EL (cell line): ENCODE measurements around the gene DPY19L1.
"Not testable (repeated sequence)": the region's sequence is repeated elsewhere in the genome, so short reads cannot be mapped to it uniquely, and the experiment has no call there.

Experiments used
- DNase-seq: peaks from one replicate; pipeline ENCODE4 v3.0.0-alpha.2; 2016

DPY19L1 gene

DNA sequence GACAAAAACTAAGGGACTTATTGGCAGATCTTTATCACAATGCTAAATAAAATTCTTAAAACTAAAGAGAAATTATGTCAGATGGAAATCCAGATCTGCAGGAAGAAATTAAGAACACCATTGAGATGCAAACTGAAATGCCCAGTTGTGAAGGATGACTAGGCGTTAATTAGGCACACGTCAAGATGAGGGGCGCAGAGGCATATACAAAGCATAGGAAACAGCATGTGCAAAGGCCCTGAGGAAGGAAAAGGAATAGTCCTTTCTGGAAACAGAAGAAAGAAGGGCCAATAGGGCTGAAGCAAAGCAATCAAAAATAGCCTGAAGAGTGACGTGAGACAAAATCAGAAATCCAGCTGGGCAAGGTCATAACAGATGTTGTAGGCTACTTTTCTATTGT, 53.1 kb downstream of the DPY19L1 start:
- not testable (repeated sequence) for DNase-seq

GRCh38 chr7:34982371-34983019, 54.8 kb downstream of the DPY19L1 start:
- DNase-seq, result no peak

DNA sequence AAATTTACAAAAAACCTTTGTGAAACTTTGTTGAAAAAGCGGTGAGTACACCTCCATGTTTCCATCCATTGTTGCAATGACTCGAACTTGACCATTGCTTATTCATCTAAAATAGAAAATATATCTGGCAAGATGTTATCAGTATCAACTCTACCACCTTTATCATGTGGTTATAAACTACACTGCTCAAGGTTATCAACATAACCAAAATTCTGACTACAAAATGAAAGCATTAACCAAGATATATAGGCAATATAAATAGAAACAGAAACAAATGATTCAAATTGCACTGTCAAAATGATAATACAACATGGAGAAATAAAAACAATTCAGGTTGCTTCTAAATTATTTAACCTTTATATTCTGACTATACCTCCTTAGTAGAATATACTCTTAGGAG, 58.2 kb downstream of the DPY19L1 start:
- DNase-seq, result not testable (repeated sequence)

- no peak for DNase-seq
Measured at GRCh38 chr7:34973400-34973760, 63.9 kb downstream of the DPY19L1 start.

GRCh38 chr7:34972739-34973399, 64.4 kb downstream of the DPY19L1 start:
- DNase-seq, result not testable (repeated sequence)

- not testable (repeated sequence) for DNase-seq
Measured at GRCh38 chr7:34967818-34968217, 69.5 kb downstream of the DPY19L1 start.

GRCh38 chr7:34966504-34966903, 70.8 kb downstream of the DPY19L1 start:
- DNase-seq, result not testable (repeated sequence)

DNA sequence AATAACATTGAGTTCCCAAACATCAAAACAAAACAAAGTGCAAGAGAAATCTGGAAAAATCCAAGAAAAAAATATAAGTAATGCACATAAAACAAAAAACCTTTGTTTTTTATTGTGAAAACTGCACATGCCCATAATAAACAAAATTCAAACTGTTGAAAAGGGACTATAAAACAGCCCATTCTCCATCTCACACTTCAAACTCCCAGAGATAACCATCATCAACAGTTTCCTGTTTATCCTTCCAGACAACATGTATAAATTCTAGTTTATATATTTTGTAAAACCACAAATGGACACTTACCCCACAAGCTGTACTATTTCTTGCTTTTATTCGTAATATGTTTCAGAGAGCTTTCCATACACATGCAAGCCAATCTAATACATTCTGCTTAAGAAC, 79.3 kb downstream of the DPY19L1 start:
- no peak for DNase-seq

DNA sequence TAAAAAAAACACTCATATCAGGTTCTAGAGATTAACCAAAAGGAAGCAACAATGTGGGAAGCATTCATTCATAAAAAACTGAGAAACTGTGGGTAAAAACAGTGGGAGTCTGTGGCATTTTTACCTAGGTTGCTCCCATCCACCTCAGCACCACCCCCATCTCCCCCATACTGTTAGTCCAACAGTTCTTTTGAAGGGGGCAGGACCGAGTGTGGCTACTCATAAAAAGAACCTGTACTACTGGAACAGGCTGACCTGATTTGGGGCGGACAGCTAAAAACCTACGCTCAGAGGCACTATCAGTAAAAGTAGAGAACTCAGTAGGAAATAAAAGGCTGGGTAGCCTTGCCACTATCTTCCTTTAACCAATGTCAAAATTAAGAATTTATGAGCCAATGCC, 84.5 kb downstream of the DPY19L1 start:
- no peak for DNase-seq

- peak; percentile 17 for DNase-seq
Measured at GRCh38 chr7:34949361-34949760, 87.9 kb downstream of the DPY19L1 start.

DNA sequence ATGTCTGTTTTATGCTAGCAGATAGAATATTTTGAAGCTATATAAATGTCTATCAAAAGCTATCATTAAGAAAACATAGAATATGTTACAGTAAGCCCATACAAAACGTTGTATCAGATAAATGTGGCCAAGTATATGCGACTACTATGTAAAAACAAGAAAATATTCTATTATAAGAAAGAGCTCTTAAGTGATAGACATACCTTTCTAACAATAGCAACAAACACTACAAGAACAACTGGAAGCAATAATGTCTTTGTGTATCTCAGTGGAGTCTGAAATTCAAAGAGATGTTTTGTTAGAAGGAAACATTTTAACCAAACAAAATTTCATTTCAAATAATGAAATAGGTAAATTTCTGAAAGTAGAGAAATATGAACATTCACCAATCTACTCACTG, 89.9 kb downstream of the DPY19L1 start:
- DNase-seq, result not testable (repeated sequence)

DNA sequence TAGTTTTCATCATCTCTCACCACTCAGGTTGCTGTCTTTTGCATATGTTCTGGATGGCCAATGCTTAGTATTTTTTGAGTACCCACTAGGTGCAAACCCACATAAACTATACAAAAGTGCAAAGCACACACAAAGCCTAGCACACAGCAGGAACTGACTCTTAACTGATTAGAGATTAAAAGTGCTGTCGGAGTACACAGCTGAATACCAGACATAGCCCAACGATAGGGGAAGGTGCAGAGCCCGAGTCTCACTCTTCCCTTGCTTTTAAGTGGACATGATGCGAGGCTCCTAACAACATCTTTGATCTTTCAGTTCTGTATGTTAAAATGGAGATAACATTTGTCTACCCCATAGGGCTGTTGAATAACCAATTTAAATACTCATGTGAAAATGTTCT, 90.8 kb downstream of the DPY19L1 start:
- no peak for DNase-seq

DNA sequence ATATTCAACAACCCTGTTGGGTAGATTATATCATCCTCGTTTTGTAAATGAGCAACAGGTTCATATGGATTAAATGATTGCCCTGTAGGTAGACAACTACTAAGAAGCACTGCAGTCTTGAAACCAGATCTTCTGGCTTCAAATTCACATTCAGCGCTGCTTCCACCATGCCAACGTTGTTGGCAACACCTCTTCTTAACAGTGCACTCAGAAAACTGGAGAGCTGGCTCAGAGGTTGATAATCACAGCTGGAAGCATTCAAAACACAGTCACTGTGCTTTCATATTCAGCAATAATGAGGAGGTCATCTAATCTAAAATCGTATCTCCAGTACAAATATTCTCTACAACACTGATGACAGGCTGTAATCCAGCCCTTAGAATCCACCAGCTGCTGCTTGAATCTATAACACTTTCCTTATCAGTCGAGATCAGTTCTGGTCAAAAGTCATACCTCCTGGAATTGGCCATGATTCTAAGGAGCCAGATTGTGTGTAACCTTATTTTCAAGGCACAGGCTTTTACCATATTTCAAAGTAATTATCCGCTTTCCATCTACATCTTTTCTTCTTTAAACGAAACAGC, 91.3 kb downstream of the DPY19L1 start:
- DNase-seq, result not testable (repeated sequence)

- DNase-seq, result peak; percentile 80
Measured at GRCh38 chr7:34939175-34939574, 98.1 kb downstream of the DPY19L1 start.

DNA sequence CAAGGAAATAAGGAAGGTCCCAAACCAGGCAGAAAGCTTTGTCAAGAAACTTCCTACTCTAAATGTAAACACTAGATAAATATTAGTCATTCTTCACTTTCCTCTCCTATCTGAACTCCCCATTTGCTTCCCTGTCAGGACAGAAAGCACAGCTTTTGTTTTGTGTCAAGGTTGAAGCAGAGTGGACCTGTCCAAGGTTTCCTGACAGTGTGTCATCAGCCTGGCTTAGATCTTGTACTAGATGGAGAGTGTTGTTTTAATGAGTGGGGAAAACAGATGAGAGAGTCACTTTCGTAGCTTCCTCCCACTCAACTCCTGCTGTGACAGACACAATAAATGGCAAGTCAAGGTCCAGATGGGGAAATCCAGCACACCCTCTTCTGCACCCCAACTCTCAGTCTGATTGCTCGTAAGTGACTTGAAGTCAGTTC, 101.5 kb downstream of the DPY19L1 start:
- DNase-seq, result not testable (repeated sequence)

DNA sequence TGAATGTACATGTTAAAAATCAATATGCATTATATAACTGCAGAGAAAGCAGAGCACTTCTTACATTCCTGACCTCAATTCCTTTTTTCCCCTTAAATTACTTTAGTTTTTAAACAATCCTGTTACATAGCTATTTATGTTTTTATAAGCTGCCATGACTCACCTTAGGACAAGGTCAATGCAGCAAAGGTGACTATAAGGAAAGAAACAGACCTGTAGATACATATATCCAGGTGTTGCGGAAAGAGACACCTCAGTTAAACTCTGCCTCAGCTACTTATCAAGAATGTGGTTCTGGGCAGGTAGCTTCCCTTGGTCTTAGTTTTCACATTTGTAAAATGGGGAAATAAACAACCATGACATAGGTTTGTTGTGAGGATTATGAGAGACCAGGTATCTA, 105.5 kb downstream of the DPY19L1 start:
- DNase-seq, result no peak

GRCh38 chr7:34929783-34930182, 107.5 kb downstream of the DPY19L1 start:
- DNase-seq, result not testable (repeated sequence)

GRCh38 chr7:34928560-34928959, 108.7 kb downstream of the DPY19L1 start:
- DNase-seq, result no peak

DNA sequence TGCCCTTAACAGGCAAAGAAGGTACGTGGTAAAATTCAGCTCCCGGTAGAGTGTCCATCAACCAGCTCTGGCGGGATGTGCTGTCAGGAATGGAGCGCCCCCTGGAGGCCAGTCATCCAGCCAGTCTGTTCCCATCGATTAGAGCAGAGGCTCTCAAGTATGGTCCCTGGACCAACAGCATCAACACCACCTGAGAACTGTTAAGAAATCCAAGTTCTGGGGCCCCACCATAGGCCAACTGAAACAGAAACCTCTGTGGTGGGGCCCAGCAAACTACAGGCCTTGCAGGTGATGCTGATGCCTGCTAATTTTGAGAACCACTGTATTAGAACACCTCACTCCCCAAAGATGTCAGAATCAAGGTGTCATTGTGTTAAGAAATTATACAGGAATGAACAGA, 109.2 kb downstream of the DPY19L1 start:
- peak; percentile 44 for DNase-seq

- not testable (repeated sequence) for DNase-seq
Measured at GRCh38 chr7:34920470-34920869, 116.8 kb downstream of the DPY19L1 start.

DNA sequence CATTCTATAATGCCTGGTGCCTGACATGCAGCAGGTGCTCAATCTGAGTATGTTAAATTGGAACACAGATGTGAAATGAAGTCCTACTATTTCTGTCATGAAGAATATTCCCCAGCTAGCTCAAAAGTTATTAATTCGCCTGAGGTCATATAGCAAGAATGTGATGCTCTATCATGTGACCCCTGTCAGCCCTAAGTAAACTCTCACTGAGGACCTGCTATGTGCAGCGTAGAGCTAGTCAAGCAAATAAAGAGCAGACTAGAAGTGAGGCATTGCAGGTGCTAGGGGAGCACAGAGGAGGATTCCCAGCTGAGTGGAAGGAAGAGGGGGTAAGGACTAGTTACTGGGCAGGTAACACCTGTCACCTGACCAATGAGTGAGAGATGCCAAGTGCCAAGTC, 118.2 kb downstream of the DPY19L1 start:
- not testable (repeated sequence) for DNase-seq

GRCh38 chr7:34918198-34918861, 119.0 kb downstream of the DPY19L1 start:
- not testable (repeated sequence) for DNase-seq

- not testable (repeated sequence) for DNase-seq
Measured at GRCh38 chr7:34917515-34917914, 119.8 kb downstream of the DPY19L1 start.

GRCh38 chr7:34916267-34916666, 121.0 kb downstream of the DPY19L1 start:
- no peak for DNase-seq
